Progenitor cell of endocrine pancreas (in vitro differentiated cells): ENCODE results near the gene MROH2B. TPM values are rescaled to one million over a fixed set of nuclear protein-coding genes. Genes with fewer than 3 reads are reported as not detected.
A peak's percentile ranks its signal among the peaks of the same experiment; 100 is the strongest.

Experiments used
- DNase-seq: peaks from one replicate; pipeline ENCODE4 v3.0.0; 2021; ENCODE audit warnings: low spot score; ENCODE audit not compliant: unreplicated experiment
- H3K27ac Mint-ChIP-seq: 2 replicates; pipeline ENCODE4 v1.8.0; 2021; ENCODE audit warnings: mild to moderate bottlenecking, moderate library complexity, mixed read lengths
- H3K27me3 Mint-ChIP-seq: 2 replicates; pipeline ENCODE4 v1.8.0; 2021; ENCODE audit warnings: mixed read lengths
- H3K36me3 Mint-ChIP-seq: 2 replicates; pipeline ENCODE4 v1.8.0; 2022; ENCODE audit warnings: mixed read lengths; ENCODE audit not compliant: insufficient read depth
- H3K4me1 Mint-ChIP-seq: 2 replicates; pipeline ENCODE4 v1.8.0; 2021; ENCODE audit warnings: low read depth, mixed read lengths
- H3K4me3 Mint-ChIP-seq: 2 replicates; pipeline ENCODE4 v1.8.0; 2021; ENCODE audit warnings: low read depth, mild to moderate bottlenecking, moderate library complexity, mixed read lengths
- H3K9me3 Mint-ChIP-seq: 2 replicates; pipeline ENCODE4 v1.8.0; 2021; ENCODE audit warnings: low read depth, mixed read lengths
- total RNA-seq: library from RNA; stranded (reverse); gene quantifications from 2 replicates; pipeline ENCODE4 v1.2.1, GENCODE V29; 2021
- TF ChIP-seq, protein P1 (sequence below): fragments of 200-600 bp; sonication (generic); IDR thresholded peaks from one replicate; pipeline ENCODE4 v1.5.0; 2021; ENCODE audit warnings: antibody characterized with exemption, mild to moderate bottlenecking; ENCODE audit not compliant: unreplicated experiment

The MROH2B gene
- total RNA-seq, 1 donor from 2014 or later, result not detected

GRCh38 chr5:41093803-41094202 is 22.7 kb upstream of the MROH2B start:
- TF ChIP-seq, protein P1, sequence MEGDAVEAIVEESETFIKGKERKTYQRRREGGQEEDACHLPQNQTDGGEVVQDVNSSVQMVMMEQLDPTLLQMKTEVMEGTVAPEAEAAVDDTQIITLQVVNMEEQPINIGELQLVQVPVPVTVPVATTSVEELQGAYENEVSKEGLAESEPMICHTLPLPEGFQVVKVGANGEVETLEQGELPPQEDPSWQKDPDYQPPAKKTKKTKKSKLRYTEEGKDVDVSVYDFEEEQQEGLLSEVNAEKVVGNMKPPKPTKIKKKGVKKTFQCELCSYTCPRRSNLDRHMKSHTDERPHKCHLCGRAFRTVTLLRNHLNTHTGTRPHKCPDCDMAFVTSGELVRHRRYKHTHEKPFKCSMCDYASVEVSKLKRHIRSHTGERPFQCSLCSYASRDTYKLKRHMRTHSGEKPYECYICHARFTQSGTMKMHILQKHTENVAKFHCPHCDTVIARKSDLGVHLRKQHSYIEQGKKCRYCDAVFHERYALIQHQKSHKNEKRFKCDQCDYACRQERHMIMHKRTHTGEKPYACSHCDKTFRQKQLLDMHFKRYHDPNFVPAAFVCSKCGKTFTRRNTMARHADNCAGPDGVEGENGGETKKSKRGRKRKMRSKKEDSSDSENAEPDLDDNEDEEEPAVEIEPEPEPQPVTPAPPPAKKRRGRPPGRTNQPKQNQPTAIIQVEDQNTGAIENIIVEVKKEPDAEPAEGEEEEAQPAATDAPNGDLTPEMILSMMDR, result no peak
- peaks cover 1% of the 10 kb centered on the region for H3K4me1 Mint-ChIP-seq
- no peak overlapping the region for H3K4me3 Mint-ChIP-seq
- H3K27ac Mint-ChIP-seq, result no peak overlapping the region
- no peaks in the 10 kb centered on the region for H3K27me3 Mint-ChIP-seq
- H3K36me3 Mint-ChIP-seq, result no peaks in the 10 kb centered on the region
- no peak for DNase-seq
- peaks cover 6% of the 10 kb centered on the region for H3K9me3 Mint-ChIP-seq

- no peak for DNase-seq
- H3K4me1 Mint-ChIP-seq, result peaks cover 10% of the 10 kb centered on the region
- peak overlapping the region; percentile 33 for H3K27ac Mint-ChIP-seq
- no peaks in the 10 kb centered on the region for H3K36me3 Mint-ChIP-seq
- no peak overlapping the region for H3K4me3 Mint-ChIP-seq
- peaks cover 4% of the 10 kb centered on the region for H3K9me3 Mint-ChIP-seq
- TF ChIP-seq, protein P1, result no peak
- H3K27me3 Mint-ChIP-seq, result no peaks in the 10 kb centered on the region
Observed at GRCh38 chr5:41087461-41087860, 16.3 kb upstream of the MROH2B start.

- peaks cover 10% of the 10 kb centered on the region for H3K4me1 Mint-ChIP-seq
- no peak overlapping the region for H3K27ac Mint-ChIP-seq
- no peaks in the 10 kb centered on the region for H3K27me3 Mint-ChIP-seq
- H3K9me3 Mint-ChIP-seq, result peaks cover 29% of the 10 kb centered on the region
- H3K36me3 Mint-ChIP-seq, result peaks cover 8% of the 10 kb centered on the region
- TF ChIP-seq, protein P1, result no peak
- no peak for DNase-seq
- no peak overlapping the region for H3K4me3 Mint-ChIP-seq
Observed at GRCh38 chr5:41083306-41083705, 12.2 kb upstream of the MROH2B start.

- H3K36me3 Mint-ChIP-seq, result no peaks in the 10 kb centered on the region
- no peaks in the 10 kb centered on the region for H3K27me3 Mint-ChIP-seq
Observed at GRCh38 chr5:41071975-41072374, 833 bp upstream of the MROH2B start.

DNA sequence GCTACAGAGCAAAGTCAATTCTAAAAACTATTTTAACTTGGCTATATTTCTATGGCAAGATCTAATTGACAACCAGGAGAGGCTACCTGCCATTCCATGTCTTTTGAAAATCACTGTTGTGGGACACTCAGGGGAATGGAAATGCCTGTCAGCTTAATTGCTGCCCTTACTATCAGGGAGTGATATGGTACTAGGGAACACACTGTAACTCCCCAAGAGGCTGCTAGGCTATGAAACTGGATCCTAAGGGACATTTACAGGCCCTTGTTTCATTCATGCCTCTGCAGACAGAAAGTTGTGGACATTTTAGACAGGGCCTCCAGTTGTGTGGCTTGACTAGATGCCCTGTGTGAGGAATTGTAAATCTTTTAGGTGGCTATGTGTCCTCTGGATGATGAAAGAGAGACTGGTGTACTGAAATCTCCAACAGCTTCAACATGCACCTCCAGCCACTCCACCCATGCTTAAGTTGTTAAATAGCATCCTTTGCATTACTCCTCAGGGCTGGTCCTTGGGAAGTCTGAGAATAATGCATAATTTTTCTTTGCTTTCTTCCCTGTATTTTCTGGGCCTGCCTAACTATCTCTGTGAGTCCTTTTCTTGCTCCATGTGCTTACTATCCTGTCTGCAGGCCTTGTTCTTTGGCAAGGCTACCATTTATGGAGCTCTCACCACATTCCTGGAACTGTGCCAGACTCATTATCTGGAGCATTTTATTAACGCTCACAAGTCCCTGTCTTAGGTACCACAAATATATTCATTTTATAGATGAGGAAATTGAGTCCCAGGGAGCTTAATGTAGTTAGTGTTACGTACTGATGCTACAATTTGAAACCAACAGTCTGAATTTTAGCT is 3.2 kb downstream of the MROH2B start:
- H3K4me3 Mint-ChIP-seq, result no peak overlapping the region

More at GRCh38 chr5:41071975-41072374, 833 bp upstream of the MROH2B start:
- DNase-seq, result no peak
- TF ChIP-seq, protein P1, result no peak
- Mint-ChIP-seq H3K27ac (no peak overlapping the region), H3K9me3 (peaks cover 4% of the 10 kb centered on the region), H3K4me1 (no peaks in the 10 kb centered on the region), H3K4me3 (no peak overlapping the region)

More for the DNA sequence above, 3.2 kb downstream of the MROH2B start:
- Mint-ChIP-seq H3K4me1 (no peaks in the 10 kb centered on the region), H3K27me3 (no peaks in the 10 kb centered on the region), H3K36me3 (no peaks in the 10 kb centered on the region), H3K9me3 (no peaks in the 10 kb centered on the region), H3K27ac (no peak overlapping the region)
- TF ChIP-seq, protein P1, result no peak
- no peak for DNase-seq
